GM13977 (cell line): ENCODE measurements around the gene AP3B1.

Source experiments
- DNase-seq: peaks from one replicate; pipeline ENCODE4 v3.0.0; 2012; ENCODE audit warnings: low spot score
- CTCF ChIP-seq: IDR thresholded peaks from 2 replicates; pipeline ENCODE4 v1.5.1; 2012; ENCODE audit warnings: mild to moderate bottlenecking, control low read depth; ENCODE audit not compliant: insufficient read depth; ENCODE audit errors: extremely low read depth, missing control alignments
- in situ Hi-C: fragments of 300-500 bp; cut with MboI; formaldehyde crosslinking; loops from one replicate; pipeline ENCODE4 v1.12.0; 2022; ENCODE audit warnings: low sequenced_read_pairs, low pct_unique_long_range_greater_than_20kb, mixed read lengths, inconsistent platforms; ENCODE audit not compliant: unreplicated experiment

The AP3B1 gene

GRCh38 chr5:78334811-78335210, 40.3 kb upstream of the AP3B1 start:
- in situ Hi-C loops = no loop called here
- no peak for TF ChIP-seq CTCF
- no peak for DNase-seq

- TF ChIP-seq CTCF = no peak
- in situ Hi-C loops = no loop called here
- no peak for DNase-seq
These were observed 37.1 kb upstream of the AP3B1 start for GRCh38 chr5:78331523-78332080.

- no peak for DNase-seq
- in situ Hi-C loops = no loop called here
- TF ChIP-seq CTCF = no peak
These were observed 34.2 kb upstream of the AP3B1 start for GRCh38 chr5:78328585-78329173.

- DNase-seq = no peak
- in situ Hi-C loops = no loop called here
- TF ChIP-seq CTCF = no peak
These were observed 33.4 kb upstream of the AP3B1 start for GRCh38 chr5:78327761-78328510.

- in situ Hi-C loops = no loop called here
- no peak for TF ChIP-seq CTCF
- no peak for DNase-seq
These were observed 32.4 kb upstream of the AP3B1 start for GRCh38 chr5:78326930-78327329.

GRCh38 chr5:78323241-78323640, 28.7 kb upstream of the AP3B1 start:
- in situ Hi-C loops = no loop called here
- no peak for DNase-seq
- no peak for TF ChIP-seq CTCF
